ENCODE data around the gene SLC23A2.
"Not testable (repeated sequence)": the region's sequence is repeated elsewhere in the genome, so short reads cannot be mapped to it uniquely, and the experiment has no call there.

Gene SLC23A2

DNA sequence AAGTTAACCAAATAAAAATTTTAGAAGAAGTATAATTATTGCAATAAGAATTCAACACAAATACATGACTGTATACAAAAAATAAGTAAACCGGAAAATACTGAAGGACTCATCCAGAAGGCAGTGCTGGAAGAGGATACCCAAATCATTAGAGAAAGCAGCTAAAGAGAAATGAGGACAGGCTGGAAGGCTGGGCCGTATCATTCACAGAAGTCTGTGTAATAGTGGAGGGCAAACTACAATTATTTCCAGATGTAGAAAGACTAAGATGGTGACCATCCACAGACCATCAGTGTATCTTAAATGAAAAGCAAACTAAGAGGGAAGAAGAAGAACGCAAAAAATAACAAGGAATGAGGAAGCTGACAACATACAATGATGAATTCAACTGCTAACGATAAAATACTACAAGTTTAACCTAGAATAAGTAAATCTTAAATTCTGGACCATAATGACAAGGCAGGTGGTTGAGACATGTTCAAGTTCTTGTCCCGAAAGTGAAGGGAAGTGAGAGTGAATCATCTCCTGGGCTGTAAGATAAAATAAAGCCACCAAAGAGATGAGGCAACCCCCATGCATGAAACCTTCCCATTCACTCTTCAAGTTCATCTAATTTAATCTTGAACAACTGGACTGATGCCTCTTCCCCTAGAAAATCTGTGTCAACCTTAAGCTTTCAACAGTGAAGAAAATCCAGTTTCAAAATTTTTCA is 71.5 kb downstream of the SLC23A2 start:
- DNase-seq = no peak

DNA sequence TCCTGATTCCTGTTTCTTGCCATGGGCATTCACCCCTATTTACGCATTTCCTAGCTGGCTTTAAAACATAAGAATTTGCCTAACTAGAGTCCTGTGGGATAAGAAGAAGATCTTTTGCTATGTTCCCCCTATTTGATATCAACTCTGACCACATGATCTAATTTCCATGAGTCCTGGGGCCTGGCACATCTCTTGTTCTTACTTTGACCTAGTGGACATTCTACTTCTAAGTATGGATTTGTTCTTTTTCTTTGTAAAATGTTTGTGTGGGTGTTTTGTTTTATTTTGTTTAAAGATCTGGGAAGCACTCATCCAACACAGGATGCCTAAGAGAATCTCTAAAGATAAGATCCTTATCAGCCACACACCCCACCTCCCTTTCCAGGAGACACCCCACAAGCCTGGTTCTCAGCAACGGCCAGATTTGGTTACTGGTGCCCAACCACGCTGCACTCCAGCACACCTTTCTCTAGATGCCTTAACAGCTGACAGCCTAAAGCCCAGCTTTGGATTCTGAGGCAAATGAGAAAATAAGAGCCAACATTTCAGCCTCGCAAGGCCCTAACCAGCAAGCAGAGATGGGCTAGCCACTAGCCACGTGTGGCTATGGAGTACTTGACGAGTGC is 74.7 kb downstream of the SLC23A2 start:
- DNase-seq = no peak

DNA sequence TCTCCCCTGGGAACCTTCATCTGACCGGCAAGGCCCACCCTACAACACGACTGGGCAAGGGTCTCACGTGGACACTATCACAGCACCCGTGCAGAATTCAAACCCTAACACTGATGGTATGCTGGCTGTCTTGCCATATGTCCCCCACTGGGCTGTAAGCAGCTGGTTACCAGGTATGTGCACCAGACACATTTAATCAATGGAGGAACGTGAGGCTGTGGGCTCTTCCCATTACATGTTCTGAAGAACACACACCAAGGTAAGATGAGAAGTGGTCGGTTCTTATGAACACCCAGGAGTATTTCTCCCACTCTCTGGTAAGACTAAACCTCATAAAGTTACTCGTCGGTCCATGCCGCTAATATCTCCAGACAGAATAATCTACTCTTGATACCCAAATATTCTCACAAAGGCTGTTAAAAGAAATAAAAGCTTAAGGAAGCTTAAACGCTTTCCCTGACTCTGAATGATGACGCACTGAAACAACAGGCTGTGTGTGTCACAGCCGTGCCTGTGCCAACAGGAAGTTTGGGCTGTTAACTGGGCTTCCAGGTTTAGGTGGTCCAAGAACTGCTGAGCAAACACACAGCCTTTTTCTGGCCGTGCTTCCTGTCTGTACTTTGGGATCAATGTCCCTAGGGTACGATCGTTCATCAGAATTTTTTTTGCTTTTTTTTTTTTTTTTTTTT is 75.3 kb downstream of the SLC23A2 start:
- DNase-seq = no peak

DNA sequence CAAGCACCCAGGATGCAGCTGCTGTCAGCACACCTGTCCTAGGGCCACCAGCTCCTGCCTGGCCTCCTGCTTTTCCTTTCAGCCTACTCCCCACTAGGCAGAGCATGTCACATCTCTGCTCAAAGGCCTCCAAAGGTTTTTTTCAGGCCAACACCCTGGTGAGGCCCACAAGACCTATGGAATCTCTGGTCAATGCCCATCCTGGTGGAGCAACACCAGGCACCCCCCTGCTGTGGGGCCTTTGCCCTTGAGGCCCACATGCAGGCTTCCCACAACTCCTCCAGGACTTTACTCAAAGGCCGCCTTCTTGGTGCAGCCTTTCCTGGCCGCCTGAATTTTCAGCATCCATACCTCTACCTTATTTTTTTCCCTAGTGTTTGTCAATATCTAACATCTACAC is 76.9 kb downstream of the SLC23A2 start:
- DNase-seq = no peak

GRCh38 chr20:4924032-4924431 is 77.3 kb downstream of the SLC23A2 start:
- DNase-seq = no peak

DNA sequence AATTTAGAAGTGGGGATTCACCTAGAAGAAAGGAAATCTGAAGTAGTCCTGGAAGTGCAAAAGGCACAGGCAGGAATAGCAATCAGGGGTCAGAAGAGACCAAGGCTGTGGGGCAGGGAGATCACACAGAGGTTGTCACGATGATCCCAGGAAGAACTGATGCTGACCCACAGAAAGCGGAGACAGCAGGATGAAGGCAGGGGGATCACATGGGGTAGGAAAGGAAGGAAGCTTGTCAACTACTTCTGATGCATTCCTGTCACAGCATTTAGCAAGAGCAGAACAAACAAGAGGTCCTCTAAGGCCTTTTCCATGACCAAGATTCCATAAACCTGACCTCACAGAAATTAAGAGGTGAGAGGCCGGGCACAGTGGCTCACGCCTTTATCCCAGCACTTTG is 79.1 kb downstream of the SLC23A2 start:
- DNase-seq = no peak

GRCh38 chr20:4921271-4921670 is 80.0 kb downstream of the SLC23A2 start:
- not testable (repeated sequence) for DNase-seq

GRCh38 chr20:4920655-4921054 is 80.7 kb downstream of the SLC23A2 start:
- DNase-seq = no peak

- DNase-seq = no peak
These were observed 81.2 kb downstream of the SLC23A2 start for GRCh38 chr20:4920131-4920530.

GRCh38 chr20:4919047-4919704 is 82.1 kb downstream of the SLC23A2 start:
- no peak for DNase-seq

- no peak for DNase-seq
These were observed 82.8 kb downstream of the SLC23A2 start for GRCh38 chr20:4918473-4918872.

DNA sequence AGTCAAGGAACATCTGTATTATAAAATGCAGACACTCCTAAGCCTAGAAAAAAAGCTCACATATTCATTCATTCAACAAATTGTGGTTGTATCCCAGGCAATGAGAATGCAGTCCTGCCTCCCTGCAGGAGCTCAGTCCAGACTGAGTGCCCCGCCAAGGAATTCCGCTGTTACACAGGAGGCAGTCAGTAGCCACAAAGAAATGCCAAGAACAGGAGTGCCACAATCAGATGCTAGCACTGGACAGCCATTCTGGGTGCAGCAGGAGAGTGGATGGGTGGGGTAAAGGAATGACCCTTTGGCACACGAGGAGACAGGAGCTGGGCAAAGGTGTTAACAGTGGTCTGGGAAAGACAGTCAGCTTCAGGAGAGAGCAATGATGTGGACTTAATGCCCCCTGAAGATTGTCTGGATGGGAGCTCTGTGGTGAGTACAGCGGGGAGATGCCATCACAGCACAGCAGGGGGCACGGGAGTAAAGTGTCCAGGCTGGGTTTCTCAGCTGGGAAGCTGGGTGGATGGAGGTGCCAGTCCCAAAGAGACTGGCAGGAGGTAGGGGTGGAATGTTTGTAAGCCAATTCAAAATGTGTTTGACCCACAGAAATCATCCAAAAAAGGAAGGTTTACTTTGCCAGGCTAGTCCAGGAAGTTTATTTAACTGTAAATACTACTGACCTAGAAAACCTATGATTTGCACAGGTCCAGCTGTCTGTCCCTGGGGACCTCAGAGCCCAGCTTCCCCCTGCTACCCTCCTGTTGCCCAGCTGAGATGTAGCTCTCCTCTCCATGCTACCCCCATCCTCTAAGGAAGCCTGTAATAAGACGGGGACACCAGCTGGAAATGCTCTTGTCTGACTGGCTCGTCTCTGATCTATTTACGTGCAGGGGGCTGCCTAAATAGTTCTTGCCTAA is 84.1 kb downstream of the SLC23A2 start:
- no peak for DNase-seq

- DNase-seq = no peak
These were observed 88.2 kb downstream of the SLC23A2 start for GRCh38 chr20:4913147-4913546.

GRCh38 chr20:4912380-4913142 is 88.7 kb downstream of the SLC23A2 start:
- DNase-seq = no peak

DNA sequence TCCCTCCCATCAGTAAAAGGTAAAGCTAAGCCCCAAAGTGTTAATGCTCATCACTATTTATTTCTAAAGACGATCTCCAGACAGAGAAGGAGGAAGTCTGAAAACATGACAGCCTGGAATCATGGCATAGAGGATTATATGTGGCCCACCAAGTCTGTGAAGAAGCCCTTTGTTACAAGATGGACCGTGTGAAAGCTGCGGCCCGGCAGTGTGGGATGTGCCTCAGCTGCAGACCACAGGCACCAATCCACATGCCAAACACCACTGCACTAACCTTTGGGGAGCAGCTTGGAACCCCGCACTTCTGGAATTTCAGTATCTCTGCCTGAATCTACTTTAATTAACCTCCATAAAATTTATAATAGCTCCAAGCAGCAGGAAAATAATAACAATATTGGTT is 90.4 kb downstream of the SLC23A2 start:
- DNase-seq = no peak

DNA sequence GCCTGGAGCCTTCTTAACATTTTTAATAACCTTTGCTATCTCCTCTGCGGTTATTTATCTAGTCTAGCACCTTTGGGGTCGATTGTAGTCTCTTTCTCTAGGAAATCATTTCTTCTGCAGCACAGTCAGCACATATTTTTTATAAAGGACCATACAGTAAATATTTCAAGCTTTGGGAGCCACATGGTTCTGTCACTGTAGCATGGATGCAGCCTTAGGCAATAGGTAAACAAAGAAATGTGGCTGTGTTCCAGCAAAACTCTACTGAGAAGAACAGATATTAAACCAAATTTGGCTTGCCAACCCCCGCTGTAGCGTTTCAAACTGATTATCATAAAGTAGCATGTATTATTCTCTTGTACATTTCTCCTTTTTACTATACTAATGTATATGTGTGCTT is 95.7 kb downstream of the SLC23A2 start:
- no peak for DNase-seq

DNA sequence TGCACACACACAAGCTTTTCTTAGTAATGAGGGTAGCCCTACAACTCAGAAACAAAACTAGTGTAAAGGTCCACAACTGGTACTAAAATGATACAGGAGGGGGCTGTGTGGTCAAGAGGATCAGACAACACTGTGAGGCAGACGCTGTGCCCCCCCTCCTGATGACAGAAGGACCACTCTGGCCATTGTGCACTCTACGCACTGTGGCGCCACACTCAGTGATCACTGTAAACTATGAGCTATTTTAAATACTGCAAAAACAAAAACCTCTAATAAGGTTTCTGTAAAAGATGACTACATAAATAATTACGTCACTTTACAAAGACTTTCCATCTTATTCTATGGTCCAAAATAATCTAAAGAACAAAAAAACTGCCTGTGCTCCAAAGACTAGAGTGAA is 96.1 kb downstream of the SLC23A2 start:
- DNase-seq = no peak

DNA sequence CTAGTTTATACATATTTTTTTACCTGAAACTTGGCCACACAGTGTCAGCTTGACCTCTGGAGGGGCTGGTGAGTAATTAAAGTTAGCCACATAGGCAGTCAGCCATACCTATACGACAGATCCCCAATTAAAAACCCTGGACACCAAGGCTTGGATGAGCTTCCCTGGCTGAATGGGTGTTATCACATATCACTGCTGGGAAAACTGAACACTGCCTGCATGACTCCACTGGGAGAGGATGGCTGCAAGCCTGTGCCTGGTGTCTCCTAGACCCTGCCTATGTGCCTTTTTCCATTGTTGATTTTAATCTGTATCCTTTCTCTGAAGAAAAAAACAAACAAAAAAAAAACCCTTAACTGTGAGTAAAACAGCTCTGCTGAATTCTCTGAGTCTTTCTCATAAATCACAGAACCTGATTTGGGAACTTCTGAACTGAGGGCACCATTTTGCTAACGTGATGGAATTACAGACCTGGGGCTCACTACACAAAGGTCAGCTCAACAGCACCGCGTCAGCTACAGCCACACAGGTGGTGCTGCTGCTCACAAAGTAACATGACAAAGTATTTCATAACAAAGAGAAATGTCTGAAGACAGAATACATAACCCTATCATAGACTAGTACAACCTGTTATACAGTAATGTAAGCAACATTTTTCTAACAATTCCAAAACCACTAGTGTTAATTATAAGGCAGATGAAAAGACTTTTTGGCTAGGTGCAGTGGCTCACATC is 97.0 kb downstream of the SLC23A2 start:
- DNase-seq = no peak

GRCh38 chr20:4902788-4903187 is 98.5 kb downstream of the SLC23A2 start:
- no peak for DNase-seq

- DNase-seq = no peak
These were observed 100.1 kb downstream of the SLC23A2 start for GRCh38 chr20:4901031-4901818.

Measured in CD4-positive, alpha-beta T cell treated with Interleukin-17A for 4 hours (primary cell).